HFFc6 (cell line): ENCODE measurements around the gene ADGRL2. TPM values are rescaled to one million over a fixed set of nuclear protein-coding genes. Genes with fewer than 3 reads are reported as not detected.

Source experiments
- DNase-seq: peaks from one replicate; pipeline ENCODE4 v3.0.0-alpha.2; 2018
- H3K27ac Mint-ChIP-seq: 2 replicates; pipeline ENCODE4 v1.8.0; 2020; ENCODE audit warnings: mild to moderate bottlenecking, mixed read lengths
- H3K27me3 Mint-ChIP-seq: 2 replicates; pipeline ENCODE4 v1.8.0; 2021; ENCODE audit warnings: mild to moderate bottlenecking, moderate library complexity, mixed read lengths; ENCODE audit not compliant: insufficient read depth
- H3K36me3 Mint-ChIP-seq: 2 replicates; pipeline ENCODE4 v1.8.0; 2021; ENCODE audit warnings: low read depth, mixed read lengths
- H3K4me1 Mint-ChIP-seq: 2 replicates; pipeline ENCODE4 v1.8.0; 2020; ENCODE audit warnings: low read depth, mixed read lengths
- H3K4me3 Mint-ChIP-seq: 2 replicates; pipeline ENCODE4 v1.8.0; 2020; ENCODE audit warnings: mild to moderate bottlenecking, moderate library complexity, mixed read lengths
- H3K9me3 Mint-ChIP-seq: 2 replicates; pipeline ENCODE4 v1.8.0; 2020; ENCODE audit warnings: mild to moderate bottlenecking, mixed read lengths
- total RNA-seq, 6 experiments: library from RNA; stranded (reverse); fragmentation: NEBNext Ultra II Directional; extraction: Animal tissue kit (Norgen Biotek cat#: 25700); gene quantifications; 2 replicates in 1 of 6; 3 replicates in 5 of 6; pipeline ENCODE4 v1.2.3, GENCODE V29; 2021
- TF ChIP-seq, protein P1 (sequence below): fragments of 200-600 bp; sonication (generic); IDR thresholded peaks from 2 replicates; pipeline ENCODE4 v1.5.0; 2021; ENCODE audit warnings: antibody characterized with exemption, mild to moderate bottlenecking

ADGRL2 gene
- total RNA-seq, 6 experiments from 2014 or later: 2.1 to 11.1 (median 2.8) TPM

DNA sequence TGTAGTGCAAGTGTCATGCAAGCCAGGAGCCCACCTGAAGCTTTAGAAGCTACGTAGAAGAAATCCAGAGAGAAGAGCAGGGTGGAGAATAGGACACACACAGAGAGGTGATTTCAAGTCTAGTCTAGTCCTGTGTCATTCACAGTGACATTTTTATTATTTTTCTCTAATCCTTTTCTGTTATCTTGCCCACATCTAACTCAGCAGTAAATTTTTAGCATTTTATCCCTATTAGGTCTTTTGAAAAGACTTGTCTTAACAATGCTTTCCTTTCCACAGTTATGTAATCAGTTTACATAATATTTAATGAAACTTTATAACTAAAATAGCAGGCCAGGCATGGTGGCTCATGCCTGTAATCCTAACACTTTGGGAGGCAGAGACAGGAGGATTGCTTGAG, 198.6 kb downstream of the ADGRL2 start:
- Mint-ChIP-seq H3K27me3 (peaks cover 8% of the 10 kb centered on the region), H3K36me3 (no peaks in the 10 kb centered on the region), H3K4me3 (no peak overlapping the region), H3K4me1 (no peaks in the 10 kb centered on the region), H3K27ac (no peak overlapping the region), H3K9me3 (peaks cover 4% of the 10 kb centered on the region)
- no peak for DNase-seq
- TF ChIP-seq, protein P1, sequence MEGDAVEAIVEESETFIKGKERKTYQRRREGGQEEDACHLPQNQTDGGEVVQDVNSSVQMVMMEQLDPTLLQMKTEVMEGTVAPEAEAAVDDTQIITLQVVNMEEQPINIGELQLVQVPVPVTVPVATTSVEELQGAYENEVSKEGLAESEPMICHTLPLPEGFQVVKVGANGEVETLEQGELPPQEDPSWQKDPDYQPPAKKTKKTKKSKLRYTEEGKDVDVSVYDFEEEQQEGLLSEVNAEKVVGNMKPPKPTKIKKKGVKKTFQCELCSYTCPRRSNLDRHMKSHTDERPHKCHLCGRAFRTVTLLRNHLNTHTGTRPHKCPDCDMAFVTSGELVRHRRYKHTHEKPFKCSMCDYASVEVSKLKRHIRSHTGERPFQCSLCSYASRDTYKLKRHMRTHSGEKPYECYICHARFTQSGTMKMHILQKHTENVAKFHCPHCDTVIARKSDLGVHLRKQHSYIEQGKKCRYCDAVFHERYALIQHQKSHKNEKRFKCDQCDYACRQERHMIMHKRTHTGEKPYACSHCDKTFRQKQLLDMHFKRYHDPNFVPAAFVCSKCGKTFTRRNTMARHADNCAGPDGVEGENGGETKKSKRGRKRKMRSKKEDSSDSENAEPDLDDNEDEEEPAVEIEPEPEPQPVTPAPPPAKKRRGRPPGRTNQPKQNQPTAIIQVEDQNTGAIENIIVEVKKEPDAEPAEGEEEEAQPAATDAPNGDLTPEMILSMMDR: no peak

DNA sequence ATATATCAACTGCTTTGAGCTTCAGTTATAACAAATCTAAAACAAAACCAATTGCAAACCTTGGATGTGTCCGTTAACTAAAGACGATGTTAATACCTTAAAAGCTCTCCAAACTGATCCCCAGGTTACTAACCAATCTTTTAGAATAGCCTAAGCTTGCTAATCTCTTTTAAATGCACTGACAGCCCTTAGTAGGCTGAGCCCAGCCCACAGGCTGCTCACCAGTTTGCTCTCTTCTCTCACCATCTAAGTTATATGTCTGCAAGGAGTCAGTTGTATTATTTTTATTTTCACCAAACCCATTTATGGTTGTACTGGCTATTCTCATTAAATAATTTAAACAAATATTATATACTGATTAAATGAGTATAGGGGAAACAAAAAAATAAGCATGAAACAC, 199.5 kb downstream of the ADGRL2 start:
- no peak for DNase-seq
- H3K4me3 Mint-ChIP-seq: no peak overlapping the region
- TF ChIP-seq, protein P1: no peak
- no peak overlapping the region for H3K27ac Mint-ChIP-seq
- peaks cover 8% of the 10 kb centered on the region for H3K27me3 Mint-ChIP-seq
- no peaks in the 10 kb centered on the region for H3K4me1 Mint-ChIP-seq
- H3K36me3 Mint-ChIP-seq: no peaks in the 10 kb centered on the region
- peaks cover 4% of the 10 kb centered on the region for H3K9me3 Mint-ChIP-seq

DNA sequence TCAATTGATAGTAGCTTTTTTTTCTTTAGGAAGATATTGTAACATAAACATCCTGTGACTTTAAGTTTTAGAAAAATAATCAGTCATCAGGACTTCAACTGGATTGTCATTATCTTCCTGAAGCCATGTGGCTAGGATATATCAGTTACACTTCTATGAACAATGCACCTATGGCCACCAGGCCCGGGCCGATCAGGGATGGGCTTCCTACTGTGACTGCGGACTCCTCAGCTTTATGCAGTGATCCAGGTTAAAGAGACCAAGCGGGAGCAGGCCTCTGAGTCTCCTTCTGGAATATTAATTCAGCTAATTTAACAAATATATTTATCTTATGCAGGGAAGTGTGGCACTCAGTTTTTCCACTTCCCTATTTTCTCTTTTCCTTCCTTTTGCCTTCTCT, 200.6 kb downstream of the ADGRL2 start:
- H3K9me3 Mint-ChIP-seq: peaks cover 4% of the 10 kb centered on the region
- H3K27me3 Mint-ChIP-seq: peaks cover 8% of the 10 kb centered on the region
- no peaks in the 10 kb centered on the region for H3K36me3 Mint-ChIP-seq
- H3K4me1 Mint-ChIP-seq: no peaks in the 10 kb centered on the region
- TF ChIP-seq, protein P1: no peak
- no peak overlapping the region for H3K4me3 Mint-ChIP-seq
- no peak for DNase-seq
- H3K27ac Mint-ChIP-seq: no peak overlapping the region

DNA sequence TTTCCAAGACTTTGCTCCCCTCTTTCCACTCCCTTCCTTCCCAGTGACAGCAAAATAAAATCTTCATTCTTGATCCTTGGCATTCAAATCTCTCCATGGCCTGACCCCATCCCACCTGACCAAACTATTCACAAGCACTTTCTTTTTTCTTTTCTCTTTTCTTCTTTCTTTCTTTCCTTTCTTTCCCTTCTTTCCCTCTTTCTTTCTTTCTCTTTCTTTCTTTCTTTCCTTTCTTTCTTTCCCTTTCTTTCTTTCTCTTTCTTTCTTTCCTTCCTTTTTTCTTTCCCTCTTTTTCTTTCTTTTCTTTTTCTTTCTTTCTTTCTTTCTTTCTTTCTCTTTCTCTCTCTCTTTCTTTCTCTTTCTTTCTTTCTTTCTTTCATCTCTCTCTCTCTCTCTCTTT, 207.1 kb downstream of the ADGRL2 start:
- Mint-ChIP-seq H3K27ac (no peak overlapping the region), H3K4me3 (no peak overlapping the region), H3K36me3 (no peaks in the 10 kb centered on the region), H3K4me1 (no peaks in the 10 kb centered on the region), H3K27me3 (peaks cover 7% of the 10 kb centered on the region), H3K9me3 (peaks cover 20% of the 10 kb centered on the region)
- no peak for DNase-seq
- TF ChIP-seq, protein P1: no peak

DNA sequence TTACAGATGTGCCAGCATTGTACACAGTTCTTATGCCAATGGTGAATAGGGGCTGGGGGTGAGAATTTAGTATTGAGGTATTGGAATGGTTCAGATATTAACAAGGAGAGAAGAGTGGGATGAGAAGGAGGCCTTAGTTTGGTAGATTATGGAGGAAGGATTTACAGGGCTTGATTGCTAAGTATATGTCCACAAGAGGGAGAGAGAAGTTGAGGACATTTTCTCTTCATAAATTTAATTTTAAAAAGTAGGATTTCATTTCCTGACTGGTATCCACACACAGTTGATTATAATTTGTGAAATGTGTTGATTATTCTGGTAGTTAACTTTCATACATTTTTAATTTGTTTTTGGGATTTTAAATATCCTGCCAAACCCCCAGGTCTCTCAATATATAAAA, 213.0 kb downstream of the ADGRL2 start:
- Mint-ChIP-seq H3K9me3 (peaks cover 13% of the 10 kb centered on the region; the same call in 1 of the 2 replicates), H3K27me3 (peaks cover 2% of the 10 kb centered on the region; the same call in 1 of the 2 replicates), H3K4me1 (no peaks in the 10 kb centered on the region), H3K4me3 (no peak overlapping the region), H3K27ac (no peak overlapping the region), H3K36me3 (0 out of 2 replicates have a peak, but pooled peaks cover 4% of the 10 kb centered on the region)
- TF ChIP-seq, protein P1: no peak
- DNase-seq: no peak

DNA sequence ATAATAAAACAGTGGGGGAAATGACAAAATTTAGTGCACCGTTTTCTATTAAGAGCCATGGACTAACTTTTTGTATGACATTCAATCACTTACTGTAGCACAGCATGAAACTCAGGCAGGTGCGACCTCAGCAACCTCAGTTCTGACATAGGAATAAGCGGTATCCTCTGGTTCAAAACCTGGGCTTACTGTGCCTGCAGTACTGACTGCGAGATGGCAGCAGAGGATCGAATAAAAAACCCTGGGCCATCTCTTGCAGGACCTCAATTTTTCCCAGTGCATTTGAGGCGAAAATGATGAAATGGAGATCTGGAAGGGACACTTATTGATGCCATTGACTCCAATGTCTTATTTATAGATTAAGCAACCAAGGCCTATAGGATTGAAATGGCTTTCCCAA, 214.7 kb downstream of the ADGRL2 start:
- Mint-ChIP-seq H3K36me3 (peaks cover 4% of the 10 kb centered on the region; the same call in 1 of the 2 replicates), H3K4me1 (no peaks in the 10 kb centered on the region), H3K4me3 (no peak overlapping the region), H3K27me3 (peaks cover 2% of the 10 kb centered on the region; the same call in 1 of the 2 replicates), H3K9me3 (peaks cover 17% of the 10 kb centered on the region; the same call in 1 of the 2 replicates), H3K27ac (no peak overlapping the region)
- TF ChIP-seq, protein P1: no peak
- DNase-seq: no peak
